ENCODE data around the gene GATA3.

Gene GATA3

GRCh38 chr10:8085251-8085650, 30.8 kb downstream of the GATA3 start:
- Histone ChIP-seq H3K9ac (ENCODE audit: insufficient read length) (no peak overlapping the region), H3K9me3 (ENCODE audit: low read depth, low read length) (no peaks in the 10 kb centered on the region), H3K27ac (no peak overlapping the region), H3K4me3 (no peak overlapping the region), H3K36me3 (ENCODE audit: insufficient read depth, low read length) (no peaks in the 10 kb centered on the region)
- no peak for DNase-seq (ENCODE audit: low read depth, low spot score)
- TF ChIP-seq POLR2AphosphoS5 (IDR thresholded peaks at IDR 0.05; ENCODE audit: borderline replicate concordance, low read depth, low read length) (no peak), EZH2 (IDR thresholded peaks at IDR 0.05) (no peak), FOXP2 (optimal IDR thresholded peaks at IDR 0.05; ENCODE audit: control extremely low read depth, extremely low read length, insufficient read depth) (no peak)

- Histone ChIP-seq H3K9me3 (ENCODE audit: low read depth, low read length) (no peaks in the 10 kb centered on the region), H3K36me3 (ENCODE audit: insufficient read depth, low read length) (no peaks in the 10 kb centered on the region), H3K27ac (no peak overlapping the region), H3K4me3 (no peak overlapping the region), H3K9ac (ENCODE audit: insufficient read length) (no peak overlapping the region)
- TF ChIP-seq EZH2 (IDR thresholded peaks at IDR 0.05) (no peak), FOXP2 (optimal IDR thresholded peaks at IDR 0.05; ENCODE audit: control extremely low read depth, extremely low read length, insufficient read depth) (no peak), POLR2AphosphoS5 (IDR thresholded peaks at IDR 0.05; ENCODE audit: borderline replicate concordance, low read depth, low read length) (no peak)
- no peak for DNase-seq (ENCODE audit: low read depth, low spot score)
Observed at GRCh38 chr10:8086315-8086714, 31.8 kb downstream of the GATA3 start.

GRCh38 chr10:8088504-8088903, 34.0 kb downstream of the GATA3 start:
- H3K4me3 ChIP-seq: no peak overlapping the region
- DNase-seq (ENCODE audit: low read depth, low spot score): no peak
- H3K9ac ChIP-seq (ENCODE audit: insufficient read length): no peak overlapping the region
- TF ChIP-seq FOXP2 (optimal IDR thresholded peaks at IDR 0.05; ENCODE audit: control extremely low read depth, extremely low read length, insufficient read depth): no peak
- no peak for TF ChIP-seq EZH2 (IDR thresholded peaks at IDR 0.05)
- TF ChIP-seq POLR2AphosphoS5 (IDR thresholded peaks at IDR 0.05; ENCODE audit: borderline replicate concordance, low read depth, low read length): no peak
- no peak overlapping the region for H3K27ac ChIP-seq
- no peaks in the 10 kb centered on the region for H3K36me3 ChIP-seq (ENCODE audit: insufficient read depth, low read length)
- no peaks in the 10 kb centered on the region for H3K9me3 ChIP-seq (ENCODE audit: low read depth, low read length)

- no peak for DNase-seq (ENCODE audit: low read depth, low spot score)
- H3K36me3 ChIP-seq (ENCODE audit: insufficient read depth, low read length): no peaks in the 10 kb centered on the region
- H3K4me3 ChIP-seq: no peak overlapping the region
- H3K9me3 ChIP-seq (ENCODE audit: low read depth, low read length): no peaks in the 10 kb centered on the region
- H3K9ac ChIP-seq (ENCODE audit: insufficient read length): no peak overlapping the region
- TF ChIP-seq FOXP2 (optimal IDR thresholded peaks at IDR 0.05; ENCODE audit: control extremely low read depth, extremely low read length, insufficient read depth) (no peak), EZH2 (IDR thresholded peaks at IDR 0.05) (no peak), POLR2AphosphoS5 (IDR thresholded peaks at IDR 0.05; ENCODE audit: borderline replicate concordance, low read depth, low read length) (no peak)
- no peak overlapping the region for H3K27ac ChIP-seq
Observed at GRCh38 chr10:8092428-8092827, 37.9 kb downstream of the GATA3 start.

GRCh38 chr10:8095959-8096358, 41.5 kb downstream of the GATA3 start:
- Histone ChIP-seq H3K36me3 (ENCODE audit: insufficient read depth, low read length) (no peaks in the 10 kb centered on the region), H3K27ac (no peak overlapping the region), H3K4me3 (no peak overlapping the region), H3K9ac (ENCODE audit: insufficient read length) (no peak overlapping the region), H3K9me3 (ENCODE audit: low read depth, low read length) (no peaks in the 10 kb centered on the region)
- TF ChIP-seq POLR2AphosphoS5 (IDR thresholded peaks at IDR 0.05; ENCODE audit: borderline replicate concordance, low read depth, low read length) (no peak), EZH2 (IDR thresholded peaks at IDR 0.05) (no peak), FOXP2 (optimal IDR thresholded peaks at IDR 0.05; ENCODE audit: control extremely low read depth, extremely low read length, insufficient read depth) (no peak)
- DNase-seq (ENCODE audit: low read depth, low spot score): no peak

- no peak overlapping the region for H3K9ac ChIP-seq (ENCODE audit: insufficient read length)
- H3K36me3 ChIP-seq (ENCODE audit: insufficient read depth, low read length): no peaks in the 10 kb centered on the region
- no peak for DNase-seq (ENCODE audit: low read depth, low spot score)
- TF ChIP-seq FOXP2 (optimal IDR thresholded peaks at IDR 0.05; ENCODE audit: control extremely low read depth, extremely low read length, insufficient read depth) (no peak), EZH2 (IDR thresholded peaks at IDR 0.05) (no peak)
- H3K9me3 ChIP-seq (ENCODE audit: low read depth, low read length): no peaks in the 10 kb centered on the region
- no peak overlapping the region for H3K27ac ChIP-seq
- no peak overlapping the region for H3K4me3 ChIP-seq
Observed at GRCh38 chr10:8096931-8097330, 42.4 kb downstream of the GATA3 start.

- no peak overlapping the region for H3K27ac ChIP-seq
- no peak for TF ChIP-seq POLR2AphosphoS5 (IDR thresholded peaks at IDR 0.05; ENCODE audit: borderline replicate concordance, low read depth, low read length)
- no peak for TF ChIP-seq FOXP2 (optimal IDR thresholded peaks at IDR 0.05; ENCODE audit: control extremely low read depth, extremely low read length, insufficient read depth)
- TF ChIP-seq EZH2 (IDR thresholded peaks at IDR 0.05): no peak
Observed at GRCh38 chr10:8100366-8100765, 45.9 kb downstream of the GATA3 start.

GRCh38 chr10:8102708-8103401, 48.4 kb downstream of the GATA3 start:
- TF ChIP-seq POLR2AphosphoS5 (IDR thresholded peaks at IDR 0.05; ENCODE audit: borderline replicate concordance, low read depth, low read length) (no peak), EZH2 (IDR thresholded peaks at IDR 0.05) (no peak), FOXP2 (optimal IDR thresholded peaks at IDR 0.05; ENCODE audit: control extremely low read depth, extremely low read length, insufficient read depth) (no peak)
- Histone ChIP-seq H3K27ac (no peak overlapping the region), H3K36me3 (ENCODE audit: insufficient read depth, low read length) (no peaks in the 10 kb centered on the region), H3K4me3 (no peak overlapping the region), H3K9ac (ENCODE audit: insufficient read length) (no peak overlapping the region), H3K9me3 (ENCODE audit: low read depth, low read length) (no peaks in the 10 kb centered on the region)
- DNase-seq (ENCODE audit: low read depth, low spot score): no peak

More at GRCh38 chr10:8100366-8100765, 45.9 kb downstream of the GATA3 start:
- DNase-seq (ENCODE audit: low read depth, low spot score): no peak
- Histone ChIP-seq H3K4me3 (no peak overlapping the region), H3K36me3 (ENCODE audit: insufficient read depth, low read length) (no peaks in the 10 kb centered on the region), H3K9me3 (ENCODE audit: low read depth, low read length) (no peaks in the 10 kb centered on the region), H3K9ac (ENCODE audit: insufficient read length) (no peak overlapping the region)

- Histone ChIP-seq H3K4me3 (no peak overlapping the region), H3K9me3 (ENCODE audit: low read depth, low read length) (no peaks in the 10 kb centered on the region), H3K9ac (ENCODE audit: insufficient read length) (no peak overlapping the region), H3K27ac (no peak overlapping the region), H3K36me3 (ENCODE audit: insufficient read depth, low read length) (no peaks in the 10 kb centered on the region)
- no peak for TF ChIP-seq FOXP2 (optimal IDR thresholded peaks at IDR 0.05; ENCODE audit: control extremely low read depth, extremely low read length, insufficient read depth)
- no peak for TF ChIP-seq EZH2 (IDR thresholded peaks at IDR 0.05)
- no peak for TF ChIP-seq POLR2AphosphoS5 (IDR thresholded peaks at IDR 0.05; ENCODE audit: borderline replicate concordance, low read depth, low read length)
- DNase-seq (ENCODE audit: low read depth, low spot score): no peak
Observed at GRCh38 chr10:8103543-8103942, 49.1 kb downstream of the GATA3 start.

All from SK-N-MC (cell line).